Activated T-helper 2 cell treated with anti-CD3 and anti-CD28 coated beads, Interferon-gamma antibody, Interleukin-2, Interleukin-4, amounts not matched to agents 10 μg/mL and 5 μg/mL and 100 μg/mL, durations not matched to agents 14 hours and 24 hours and 36 hours (primary cell): Measurements from ENCODE around the gene FSTL4. TPM values are rescaled to one million over a fixed set of nuclear protein-coding genes. Genes with fewer than 3 reads are reported as not detected.
A peak's percentile ranks its signal among the peaks of the same experiment; 100 is the strongest.
"Not testable (repeated sequence)": the region's sequence is repeated elsewhere in the genome, so short reads cannot be mapped to it uniquely, and the experiment has no call there.

Source experiments
- DNase-seq: peaks from one replicate; pipeline ENCODE4 v3.0.0; 2021; ENCODE audit warnings: low spot score
- H3K27ac Mint-ChIP-seq: one replicate; pipeline ENCODE4 v1.8.0; 2021; ENCODE audit warnings: mixed read lengths
- H3K27me3 Mint-ChIP-seq: one replicate; pipeline ENCODE4 v1.8.0; 2021; ENCODE audit warnings: low read depth, mixed read lengths
- H3K36me3 Mint-ChIP-seq: one replicate; pipeline ENCODE4 v1.8.0; 2021; ENCODE audit warnings: low read depth, mixed read lengths
- H3K4me1 Mint-ChIP-seq: one replicate; pipeline ENCODE4 v1.8.0; 2021; ENCODE audit warnings: low read depth, mixed read lengths
- H3K4me3 Mint-ChIP-seq: one replicate; pipeline ENCODE4 v1.8.0; 2021; ENCODE audit warnings: low read depth, mild to moderate bottlenecking, moderate library complexity, mixed read lengths
- H3K9me3 Mint-ChIP-seq: one replicate; pipeline ENCODE4 v1.8.0; 2021; ENCODE audit warnings: mixed read lengths
- intact Hi-C: fragments of 100-400 bp; cut with micrococcal nuclease; formaldehyde crosslinking; loops from one replicate; pipeline ENCODE4 v1.15.1; 2023
- total RNA-seq: library from RNA; stranded (reverse); gene quantifications from 2 replicates; pipeline ENCODE4 v1.2.3, GENCODE V29; 2022

Gene FSTL4
- total RNA-seq, 1 donor from 2014 or later = 2.1 TPM

DNA sequence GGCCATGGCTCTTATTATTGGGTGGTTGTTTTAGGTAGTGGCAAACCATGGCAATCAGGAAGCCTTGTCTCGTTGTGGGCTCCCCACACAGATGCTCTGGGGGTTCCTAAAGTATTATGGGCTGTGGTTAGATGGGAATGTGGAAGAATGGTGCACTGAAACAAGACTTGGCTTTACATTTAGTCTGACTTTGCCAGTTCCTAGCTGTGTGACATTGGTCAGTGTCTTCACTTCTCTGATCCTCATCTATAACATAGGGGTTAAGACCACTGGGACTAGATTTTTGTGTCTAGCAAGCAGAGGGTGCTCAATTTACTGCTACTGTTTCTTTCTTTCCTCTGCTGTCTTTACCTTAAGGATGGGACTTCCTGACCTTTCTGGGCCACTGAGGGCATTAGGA lies 411.0 kb downstream of the FSTL4 start:
- no peak overlapping the region for H3K27ac Mint-ChIP-seq
- no peaks in the 10 kb centered on the region for H3K4me1 Mint-ChIP-seq
- intact Hi-C loops = no loop called here
- H3K27me3 Mint-ChIP-seq = no peaks in the 10 kb centered on the region
- no peaks in the 10 kb centered on the region for H3K36me3 Mint-ChIP-seq
- no peak for DNase-seq
- H3K9me3 Mint-ChIP-seq = no peaks in the 10 kb centered on the region
- no peak overlapping the region for H3K4me3 Mint-ChIP-seq

DNA sequence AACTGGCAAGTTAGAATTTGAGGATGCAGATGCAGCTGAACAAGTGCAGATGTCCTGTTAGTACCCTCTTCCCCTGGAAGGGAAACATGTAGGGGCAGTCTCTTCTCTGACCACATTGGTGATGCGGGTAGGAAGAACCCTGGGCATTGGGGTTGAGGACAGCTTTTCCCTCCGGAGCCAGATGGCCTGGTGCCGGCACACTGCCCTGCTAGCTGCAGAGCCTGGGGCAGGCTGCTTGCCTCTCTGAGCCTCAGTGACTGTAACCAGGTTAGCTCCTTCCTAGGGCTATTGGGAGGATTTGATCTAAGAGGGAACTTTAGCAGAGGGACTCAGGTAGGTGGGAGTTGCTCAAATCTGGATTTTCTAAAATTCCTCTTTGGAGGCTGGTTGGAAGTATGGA lies 412.1 kb downstream of the FSTL4 start:
- Mint-ChIP-seq H3K27me3 (no peaks in the 10 kb centered on the region), H3K4me3 (no peak overlapping the region), H3K36me3 (no peaks in the 10 kb centered on the region), H3K4me1 (no peaks in the 10 kb centered on the region), H3K27ac (no peak overlapping the region), H3K9me3 (no peaks in the 10 kb centered on the region)
- DNase-seq = no peak
- intact Hi-C loops = no loop called here

DNA sequence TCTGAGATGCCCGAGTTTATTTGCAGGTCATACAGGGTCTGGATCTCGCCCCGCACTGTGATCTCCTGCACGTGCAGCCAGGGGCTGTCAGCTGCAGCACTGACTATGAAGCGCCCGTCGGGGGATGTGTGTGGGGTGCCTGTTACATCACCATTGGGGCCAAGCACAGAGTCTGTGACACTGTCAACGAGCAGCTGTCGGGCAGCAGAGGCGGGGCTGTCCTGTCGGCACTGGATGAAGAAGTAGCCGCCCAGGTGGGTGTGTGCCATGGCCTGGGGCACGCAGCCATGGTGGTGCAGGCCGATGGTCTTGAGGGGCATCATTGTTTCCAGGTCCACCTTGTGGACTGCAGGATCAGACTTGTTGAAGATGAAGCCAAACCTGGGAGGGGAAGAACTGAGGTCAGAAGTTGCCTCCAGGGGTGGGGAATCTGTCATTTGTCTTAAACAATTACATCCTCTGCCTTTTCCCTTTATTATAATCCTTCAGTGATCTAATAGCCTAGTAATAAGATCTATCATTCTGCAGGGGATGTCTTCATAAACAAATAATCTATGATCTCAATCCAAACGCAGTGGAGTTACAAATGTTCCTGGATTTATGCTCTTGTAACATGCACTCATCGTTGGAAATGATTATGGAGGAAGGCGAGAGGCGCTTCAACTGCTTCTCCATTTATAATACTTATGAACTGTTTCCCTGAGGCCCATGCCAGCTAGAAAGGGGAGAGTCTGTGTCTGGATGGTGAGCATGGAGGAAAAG lies 412.7 kb downstream of the FSTL4 start:
- intact Hi-C loops = no loop called here
- no peaks in the 10 kb centered on the region for H3K4me1 Mint-ChIP-seq
- H3K27ac Mint-ChIP-seq = no peak overlapping the region
- no peaks in the 10 kb centered on the region for H3K9me3 Mint-ChIP-seq
- H3K27me3 Mint-ChIP-seq = no peaks in the 10 kb centered on the region
- no peaks in the 10 kb centered on the region for H3K36me3 Mint-ChIP-seq
- no peak overlapping the region for H3K4me3 Mint-ChIP-seq
- DNase-seq = no peak

DNA sequence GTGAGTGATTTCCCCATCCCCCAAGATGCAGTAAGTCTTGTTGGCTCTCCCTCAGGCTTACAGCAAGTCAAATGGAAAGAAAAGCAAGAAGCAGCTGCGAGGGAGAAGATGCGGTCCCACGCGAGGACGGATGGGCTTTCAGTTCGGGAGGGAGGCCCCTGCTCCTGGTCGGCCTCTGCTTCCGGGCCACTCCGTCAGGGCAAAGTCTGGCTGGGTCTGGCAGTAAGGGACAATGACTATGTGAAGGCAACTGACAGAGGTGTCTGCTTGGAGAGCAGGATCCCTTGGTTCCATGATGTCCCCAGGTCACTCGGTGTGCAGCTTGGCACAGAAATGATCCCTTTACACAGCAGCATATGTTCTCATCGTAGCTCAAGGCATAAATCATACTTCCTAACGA lies 413.8 kb downstream of the FSTL4 start:
- H3K4me1 Mint-ChIP-seq = no peaks in the 10 kb centered on the region
- H3K36me3 Mint-ChIP-seq = no peaks in the 10 kb centered on the region
- DNase-seq = no peak
- H3K27ac Mint-ChIP-seq = no peak overlapping the region
- no peak overlapping the region for H3K4me3 Mint-ChIP-seq
- H3K9me3 Mint-ChIP-seq = no peaks in the 10 kb centered on the region
- intact Hi-C loops = no loop called here
- H3K27me3 Mint-ChIP-seq = no peaks in the 10 kb centered on the region

DNA sequence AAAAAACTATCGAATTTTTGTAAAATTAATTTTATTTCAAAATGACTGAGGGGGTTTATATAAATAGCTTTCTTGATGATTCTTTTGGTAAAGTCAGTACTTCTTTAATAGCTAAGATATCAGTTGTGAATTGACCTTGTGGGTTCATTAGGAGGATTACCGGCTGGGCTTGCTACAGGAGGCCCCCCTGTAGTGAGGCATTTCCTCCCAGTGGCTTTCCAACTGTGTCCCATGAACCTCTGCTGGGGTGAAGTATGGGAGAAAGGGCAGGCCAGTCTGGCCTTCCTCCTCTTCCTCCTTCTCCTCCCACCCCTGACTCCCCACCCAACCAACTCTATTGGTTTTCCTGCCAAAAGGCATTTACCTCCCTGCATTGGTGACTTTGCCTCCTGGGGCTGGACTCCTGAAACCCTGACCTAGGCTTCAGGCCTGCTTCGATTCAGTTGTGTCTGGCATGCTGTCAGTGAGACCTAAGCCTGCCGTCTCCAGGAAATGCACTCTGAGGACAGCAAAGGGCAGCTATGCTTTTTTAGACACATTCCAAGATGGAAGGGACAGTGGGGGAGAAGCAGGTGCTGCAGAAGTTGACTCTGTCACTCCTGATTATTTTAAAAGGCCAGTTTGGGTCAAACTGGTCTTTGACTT lies 415.8 kb downstream of the FSTL4 start:
- no peak for DNase-seq
- H3K27me3 Mint-ChIP-seq = no peaks in the 10 kb centered on the region
- no peaks in the 10 kb centered on the region for H3K9me3 Mint-ChIP-seq
- no peak overlapping the region for H3K27ac Mint-ChIP-seq
- H3K4me1 Mint-ChIP-seq = no peaks in the 10 kb centered on the region
- no peaks in the 10 kb centered on the region for H3K36me3 Mint-ChIP-seq
- no peak overlapping the region for H3K4me3 Mint-ChIP-seq
- intact Hi-C loops = no loop called here

DNA sequence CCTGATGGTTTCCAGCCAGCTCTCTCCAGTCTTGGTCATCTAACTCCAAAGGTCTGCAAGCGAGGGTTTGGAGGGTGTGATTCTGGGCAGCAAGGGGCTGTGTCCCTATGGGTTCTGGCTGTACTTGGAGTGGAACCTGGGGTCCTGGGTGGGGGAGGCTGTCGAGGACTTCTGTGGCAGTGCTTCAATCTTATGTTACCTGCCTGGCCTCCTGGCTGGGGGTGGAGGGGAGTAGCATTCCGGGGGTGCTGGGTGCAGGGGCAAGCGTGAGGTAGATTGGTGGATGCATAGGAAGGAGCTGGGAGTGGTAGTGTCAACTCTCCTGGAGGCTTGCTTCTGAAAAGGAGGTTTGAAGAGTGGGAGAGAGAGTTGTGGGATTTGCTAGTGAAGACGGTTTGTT lies 417.1 kb downstream of the FSTL4 start:
- Mint-ChIP-seq H3K4me1 (no peaks in the 10 kb centered on the region), H3K4me3 (no peak overlapping the region), H3K36me3 (no peaks in the 10 kb centered on the region), H3K27me3 (no peaks in the 10 kb centered on the region), H3K27ac (no peak overlapping the region), H3K9me3 (no peaks in the 10 kb centered on the region)
- intact Hi-C loops = no loop called here
- DNase-seq = no peak

DNA sequence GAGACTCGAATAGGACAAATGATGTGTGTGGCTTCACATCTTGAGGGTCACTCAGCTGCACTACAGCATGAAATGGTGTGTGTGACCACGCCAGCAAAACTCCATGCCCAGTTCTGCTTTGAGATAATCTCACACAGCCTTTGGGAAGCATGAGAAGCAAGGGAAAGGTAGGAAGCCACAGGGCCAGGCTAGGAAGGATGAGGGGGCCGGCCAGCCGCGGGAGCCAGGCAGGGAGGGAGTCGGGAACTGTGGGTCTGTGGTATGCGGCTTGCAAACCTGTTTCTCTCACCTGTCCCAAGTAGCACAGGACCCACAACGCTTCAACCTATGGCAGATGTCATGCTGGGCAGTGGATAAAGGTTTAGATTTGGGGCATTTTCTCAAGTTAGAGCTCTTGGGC lies 418.5 kb downstream of the FSTL4 start:
- H3K27ac Mint-ChIP-seq = no peak overlapping the region
- intact Hi-C loops = no loop called here
- H3K4me1 Mint-ChIP-seq = no peaks in the 10 kb centered on the region
- peaks cover 2% of the 10 kb centered on the region for H3K27me3 Mint-ChIP-seq
- H3K9me3 Mint-ChIP-seq = no peaks in the 10 kb centered on the region
- H3K36me3 Mint-ChIP-seq = no peaks in the 10 kb centered on the region
- no peak overlapping the region for H3K4me3 Mint-ChIP-seq
- DNase-seq = no peak

DNA sequence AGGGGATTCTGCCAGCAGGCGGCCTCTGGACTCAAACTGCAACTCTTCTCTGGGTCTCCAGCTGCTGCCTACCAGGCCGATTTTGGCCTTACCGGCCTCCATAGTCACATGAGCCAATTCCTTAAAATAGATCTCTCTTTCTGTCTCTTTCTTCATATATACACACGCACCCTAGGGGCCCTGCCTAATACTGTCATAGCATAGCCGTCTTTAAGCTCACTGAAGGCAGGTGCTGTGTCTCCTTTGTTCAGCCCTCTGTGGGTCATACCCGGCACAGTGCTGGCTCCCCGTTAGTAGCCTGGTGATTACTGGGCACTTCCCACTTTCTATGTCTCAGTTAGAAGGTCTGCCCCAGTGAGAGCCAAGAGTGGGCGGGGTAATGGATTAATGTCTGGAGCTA lies 419.6 kb downstream of the FSTL4 start:
- H3K9me3 Mint-ChIP-seq = no peaks in the 10 kb centered on the region
- DNase-seq = no peak
- H3K4me1 Mint-ChIP-seq = no peaks in the 10 kb centered on the region
- intact Hi-C loops = no loop called here
- H3K36me3 Mint-ChIP-seq = no peaks in the 10 kb centered on the region
- H3K27ac Mint-ChIP-seq = no peak overlapping the region
- H3K4me3 Mint-ChIP-seq = no peak overlapping the region
- peaks cover 6% of the 10 kb centered on the region for H3K27me3 Mint-ChIP-seq

DNA sequence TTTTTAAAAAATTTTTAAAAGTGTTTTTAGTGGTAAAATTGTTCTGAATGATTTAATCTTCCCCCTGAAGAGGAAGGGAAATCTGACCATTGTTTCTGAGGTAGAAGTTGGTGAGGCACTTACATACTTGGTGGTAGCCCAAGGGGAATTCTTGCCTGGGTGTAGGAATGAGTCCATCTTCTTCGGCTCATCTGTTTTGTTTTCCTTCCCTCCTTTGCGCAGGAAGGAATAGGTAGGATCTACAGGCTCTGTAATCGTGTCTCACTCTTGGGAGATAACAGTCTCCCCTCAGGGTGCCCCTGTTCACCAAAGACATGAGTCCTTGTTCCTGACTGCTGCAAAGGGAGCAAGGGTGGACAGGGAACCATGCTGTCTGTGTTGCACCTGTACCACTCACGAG lies 422.5 kb downstream of the FSTL4 start:
- Mint-ChIP-seq H3K27ac (no peak overlapping the region), H3K4me3 (no peak overlapping the region), H3K36me3 (no peaks in the 10 kb centered on the region), H3K27me3 (peaks cover 9% of the 10 kb centered on the region), H3K9me3 (no peaks in the 10 kb centered on the region), H3K4me1 (no peaks in the 10 kb centered on the region)
- intact Hi-C loops = no loop called here
- DNase-seq = no peak

DNA sequence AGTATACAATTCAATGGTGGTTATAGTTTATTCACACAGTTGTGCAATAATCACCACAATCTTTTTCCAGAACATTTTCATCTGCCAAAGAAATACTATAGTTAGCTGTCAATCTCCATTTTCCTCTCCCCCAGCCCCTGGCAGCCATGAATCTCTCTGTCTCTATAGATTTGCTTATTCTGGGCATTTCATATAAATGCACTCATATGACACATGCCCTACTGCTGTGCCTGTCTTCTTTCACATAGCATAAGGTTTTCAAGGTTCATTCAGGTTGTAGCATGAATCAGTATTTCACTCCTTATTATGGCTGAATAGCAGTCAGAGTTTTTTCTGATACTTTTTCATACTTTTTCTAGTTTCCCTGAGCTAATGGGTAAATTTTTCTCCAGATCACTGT lies 432.9 kb downstream of the FSTL4 start:
- H3K9me3 Mint-ChIP-seq = no peaks in the 10 kb centered on the region
- peaks cover 2% of the 10 kb centered on the region for H3K27me3 Mint-ChIP-seq
- no peaks in the 10 kb centered on the region for H3K36me3 Mint-ChIP-seq
- H3K27ac Mint-ChIP-seq = no peak overlapping the region
- no peak overlapping the region for H3K4me3 Mint-ChIP-seq
- intact Hi-C loops = no loop called here
- no peak for DNase-seq
- no peaks in the 10 kb centered on the region for H3K4me1 Mint-ChIP-seq

DNA sequence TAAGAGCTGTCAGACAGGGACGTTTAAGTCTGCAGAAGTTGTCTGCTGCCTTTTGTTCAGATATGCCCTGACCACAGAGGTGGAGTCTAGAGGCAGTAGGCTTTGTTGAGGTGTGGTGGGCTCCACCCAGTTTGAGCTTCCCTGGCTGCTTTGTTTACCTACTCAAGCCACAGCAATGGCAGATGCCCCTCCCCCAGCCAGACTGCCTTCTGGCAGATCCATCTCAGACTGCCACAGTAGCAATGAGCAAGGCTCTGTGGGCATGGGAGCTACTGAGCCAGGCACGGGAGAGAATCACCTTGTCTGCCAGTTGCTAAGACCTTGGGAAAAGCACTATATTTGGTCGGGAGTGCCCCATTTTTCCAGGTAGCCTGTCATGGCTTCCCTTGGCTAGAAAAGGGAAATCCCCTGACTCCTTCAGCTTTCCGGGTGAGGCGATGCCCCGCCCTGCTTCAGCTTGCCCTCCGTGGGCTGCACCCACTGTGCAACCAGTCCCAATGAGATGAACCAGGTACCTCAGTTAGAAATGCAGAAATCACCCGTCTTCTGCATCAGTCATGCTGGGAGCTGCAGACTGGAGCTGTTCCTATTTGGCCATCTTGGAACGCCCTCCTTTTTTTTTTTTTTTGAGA lies 441.5 kb downstream of the FSTL4 start:
- H3K4me1 Mint-ChIP-seq, H3K27ac Mint-ChIP-seq, intact Hi-C loops: not testable (repeated sequence)
- peaks cover 12% of the 10 kb centered on the region for H3K27me3 Mint-ChIP-seq
- peaks cover 22% of the 10 kb centered on the region for H3K9me3 Mint-ChIP-seq
- H3K36me3 Mint-ChIP-seq = peaks cover 12% of the 10 kb centered on the region
- peak overlapping the region; percentile 11 for H3K4me3 Mint-ChIP-seq
- DNase-seq = peak; percentile 57

DNA sequence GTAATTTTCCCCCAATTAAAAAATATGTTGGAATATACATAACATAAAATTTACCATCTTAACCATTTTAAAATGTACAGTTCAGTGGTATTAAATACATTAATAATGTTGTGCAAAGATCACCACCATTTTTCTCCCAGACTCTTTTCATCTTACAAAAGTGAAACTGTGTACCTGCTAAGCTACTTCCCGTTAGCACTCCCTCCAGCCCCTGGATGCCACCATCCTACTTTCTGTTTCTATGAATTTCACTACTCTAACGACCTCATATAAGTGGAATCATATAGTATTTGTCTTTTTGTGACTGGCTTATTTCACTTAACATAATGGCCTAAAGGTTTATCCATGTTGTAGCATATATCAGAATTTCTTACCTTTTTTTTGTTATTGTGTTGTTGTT lies 447.6 kb downstream of the FSTL4 start:
- intact Hi-C loops = no loop called here
- Mint-ChIP-seq H3K27ac (no peak overlapping the region), H3K4me1 (peaks cover 10% of the 10 kb centered on the region), H3K36me3 (peaks cover 4% of the 10 kb centered on the region), H3K9me3 (peaks cover 19% of the 10 kb centered on the region), H3K27me3 (peaks cover 8% of the 10 kb centered on the region), H3K4me3 (no peak overlapping the region)
- no peak for DNase-seq

DNA sequence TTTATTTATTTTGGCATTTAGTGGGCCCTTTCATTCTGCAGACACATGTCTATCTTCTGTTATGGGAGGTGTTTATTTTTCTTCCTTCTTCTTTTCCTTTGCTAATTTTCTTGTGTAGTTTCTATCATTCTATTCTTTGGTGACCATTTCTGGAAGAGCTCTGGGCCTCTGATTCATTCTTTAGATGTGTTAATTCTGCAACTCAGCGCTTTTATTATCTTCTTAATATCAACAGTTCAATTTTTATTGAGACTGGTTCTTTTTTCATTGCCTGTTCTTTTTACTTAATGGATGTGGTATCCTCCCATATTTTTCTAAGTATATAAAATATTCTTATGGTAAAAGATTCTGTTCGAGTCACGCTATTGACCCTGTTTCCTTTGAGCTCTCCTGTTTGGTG lies 448.5 kb downstream of the FSTL4 start:
- intact Hi-C loops = no loop called here
- H3K27me3 Mint-ChIP-seq = peaks cover 8% of the 10 kb centered on the region
- H3K36me3 Mint-ChIP-seq = no peaks in the 10 kb centered on the region
- DNase-seq = no peak
- H3K4me3 Mint-ChIP-seq = no peak overlapping the region
- H3K9me3 Mint-ChIP-seq = peaks cover 19% of the 10 kb centered on the region
- H3K27ac Mint-ChIP-seq = no peak overlapping the region
- H3K4me1 Mint-ChIP-seq = peaks cover 11% of the 10 kb centered on the region
